ENCODE measurements around the gene NOD1. TPM values are rescaled to one million over a fixed set of nuclear protein-coding genes. Genes with fewer than 3 reads are reported as not detected.

Gene NOD1
- total and polyA plus RNA-seq, 8 donors: 1.9 to 9.9 (median 3.3) TPM

- intact Hi-C loops (cut with DNase I): no loop called here
Measured at GRCh38 chr7:30380294-30380693, 98.3 kb downstream of the NOD1 start.

GRCh38 chr7:30379741-30380140, 98.8 kb downstream of the NOD1 start:
- H3K27ac ChIP-seq: no peak overlapping the region
- intact Hi-C loops (cut with DNase I): no loop called here
- no peak for TF ChIP-seq CTCF (IDR thresholded peaks at IDR 0.05)
- ATAC-seq (no peak), DNase-seq (no peak), FAIRE-seq (no peak)
- H3K4me3 ChIP-seq: no peak overlapping the region
- H3K4me1 ChIP-seq: no peaks in the 10 kb centered on the region
- H3K9me3 ChIP-seq: no peaks in the 10 kb centered on the region
- no peaks in the 10 kb centered on the region for H3K27me3 ChIP-seq
- 58 to 63% methylated on average over 4 of the region's 4 CpGs for WGBS, 2 donors
- no peaks in the 10 kb centered on the region for H3K36me3 ChIP-seq

More at GRCh38 chr7:30380294-30380693, 98.3 kb downstream of the NOD1 start:
- no peaks in the 10 kb centered on the region for H3K36me3 ChIP-seq
- TF ChIP-seq CTCF (IDR thresholded peaks at IDR 0.05): no peak
- no peaks in the 10 kb centered on the region for H3K4me1 ChIP-seq
- H3K4me3 ChIP-seq: no peak overlapping the region
- no peaks in the 10 kb centered on the region for H3K27me3 ChIP-seq
- 67 to 68% methylated on average over 2 of the region's 2 CpGs for WGBS, 2 donors
- no peaks in the 10 kb centered on the region for H3K9me3 ChIP-seq
- FAIRE-seq (no peak), DNase-seq (no peak), ATAC-seq (no peak)
- no peak overlapping the region for H3K27ac ChIP-seq

- no peak for TF ChIP-seq CTCF (IDR thresholded peaks at IDR 0.05)
- no peaks in the 10 kb centered on the region for H3K4me1 ChIP-seq
- ATAC-seq (no peak), FAIRE-seq (no peak), DNase-seq (no peak)
- H3K36me3 ChIP-seq: no peaks in the 10 kb centered on the region
- H3K9me3 ChIP-seq: no peaks in the 10 kb centered on the region
- no peak overlapping the region for H3K4me3 ChIP-seq
- H3K27me3 ChIP-seq: no peaks in the 10 kb centered on the region
- WGBS, 2 donors: 62 to 66% methylated on average over 4 of the region's 4 CpGs
- no peak overlapping the region for H3K27ac ChIP-seq
- intact Hi-C loops (cut with DNase I): no loop called here
Measured at GRCh38 chr7:30379131-30379530, 99.5 kb downstream of the NOD1 start.

- Histone ChIP-seq H3K4me3 (no peak overlapping the region), H3K4me1 (no peaks in the 10 kb centered on the region), H3K36me3 (no peaks in the 10 kb centered on the region), H3K27me3 (no peaks in the 10 kb centered on the region), H3K9me3 (no peaks in the 10 kb centered on the region), H3K27ac (no peak overlapping the region)
- no peak for ATAC-seq
- no peak for TF ChIP-seq CTCF (IDR thresholded peaks at IDR 0.05)
- WGBS, 2 donors: 88 to 97% methylated on average over 1 of the region's 1 CpG
- DNase-seq: no peak
- intact Hi-C loops (cut with DNase I): no loop called here
- FAIRE-seq: no peak
Measured at GRCh38 chr7:30378275-30378674, 100.3 kb downstream of the NOD1 start.

Other genes with a start within 250 kb of the NOD1 start
- 10 to 100 TPM in 5 of 6 donors, 1 to 10 TPM in 1; 9.9 to 17.1 (median 11.8) TPM for gene ZNRF2, start 194.2 kb downstream of the NOD1 start, total RNA-seq
- gene ZNRF2, start 194.2 kb downstream of the NOD1 start, polyA plus RNA-seq: 1 to 10 TPM; 4.9 to 7.6 TPM
- gene GGCT, start 26.0 kb upstream of the NOD1 start, total RNA-seq: 10 to 100 TPM in 5 of 6 donors, 1 to 10 TPM in 1; 9.6 to 18.9 (median 15.6) TPM
- gene GGCT, start 26.0 kb upstream of the NOD1 start, polyA plus RNA-seq: 10 to 100 TPM; 26.8 to 30.3 TPM
- gene GARS1, start 116.1 kb upstream of the NOD1 start, total RNA-seq: 100 to 1,000 TPM in 1 of 6 donors, 10 to 100 TPM in 5; 34.0 to 191 (median 39.7) TPM
- 10 to 100 TPM; 45.1 to 56.8 TPM for gene GARS1, start 116.1 kb upstream of the NOD1 start, polyA plus RNA-seq
- gene CRHR2, start 203.7 kb upstream of the NOD1 start, total RNA-seq: under 1 TPM; 0.06 to 0.79 (median 0.43) TPM
- under 1 TPM; 0.42 to 0.66 TPM for gene CRHR2, start 203.7 kb upstream of the NOD1 start, polyA plus RNA-seq

Measured in pancreas (tissue), 10 donors.